GM12891 (cell line): ENCODE measurements around the gene PDGFRB.

Experiments
- POLR2AphosphoS5 ChIP-seq: IDR thresholded peaks from 2 replicates; pipeline ENCODE4 v1.6.1; 2011; ENCODE audit warnings: low read depth, low read length, control low read depth
- TAF1 ChIP-seq: IDR thresholded peaks from 2 replicates; pipeline ENCODE4 v1.6.1; 2011; ENCODE audit warnings: low read depth, low read length, control low read depth

DNA sequence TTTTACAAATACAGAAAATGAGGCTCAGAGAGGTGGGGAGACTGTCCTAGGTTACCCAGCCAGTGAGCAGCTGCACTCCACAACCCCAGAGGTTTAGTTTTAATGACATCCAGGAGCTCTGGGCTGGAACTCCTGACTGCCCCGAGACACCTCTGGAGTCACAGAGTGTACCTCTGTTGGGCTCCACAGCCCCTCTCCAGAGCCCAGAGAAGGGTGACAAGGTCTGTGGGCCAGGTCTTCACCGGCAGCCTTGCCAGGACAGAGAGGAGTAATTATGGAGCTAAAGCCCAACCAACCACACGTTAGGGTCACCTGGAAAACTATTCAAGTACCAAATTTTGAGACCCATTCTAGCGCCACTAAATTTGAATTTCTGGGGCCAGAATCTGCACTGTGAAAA, 22.1 kb upstream of the PDGFRB start:
- no peak for TF ChIP-seq POLR2AphosphoS5
- no peak for TF ChIP-seq TAF1
